GM23338 (cell line): ENCODE results near the gene TFDP1. TPM values are rescaled to one million over a fixed set of nuclear protein-coding genes. Genes with fewer than 3 reads are reported as not detected.

Source experiments
- ATAC-seq: fragments of 200-7000 bp; cut with Tn5 transposase; 3 replicates; pipeline ENCODE4 v1.9.1; 2020
- DNase-seq: peaks from one replicate; pipeline ENCODE4 v3.0.0-alpha.2; 2015; ENCODE audit warnings: low spot score
- H2AFZ ChIP-seq: fragments of 200-600 bp; sonication (generic); 2 replicates; pipeline ENCODE4 v1.8.0; 2016; ENCODE audit warnings: antibody characterized with exemption, mild to moderate bottlenecking, moderate library complexity
- H3F3A ChIP-seq: fragments of 200-600 bp; sonication (generic); replicated peaks from 2 replicates; pipeline ENCODE4 v1.8.0; 2017; ENCODE audit warnings: antibody characterized with exemption, mixed run types, low read depth
- H3K27ac ChIP-seq: fragments of 200-600 bp; sonication (generic); 2 replicates; pipeline ENCODE4 v1.6.1; 2016; ENCODE audit warnings: low read depth
- H3K27me3 ChIP-seq: fragments of 200-600 bp; sonication (generic); 2 replicates; pipeline ENCODE4 v1.8.0; 2016; ENCODE audit warnings: mild to moderate bottlenecking, mixed run types, moderate library complexity; ENCODE audit not compliant: insufficient read depth
- H3K36me3 ChIP-seq: fragments of 200-600 bp; sonication (generic); 2 replicates; pipeline ENCODE4 v1.8.0; 2016; ENCODE audit warnings: mild to moderate bottlenecking; ENCODE audit not compliant: insufficient read depth
- H3K4me1 ChIP-seq: fragments of 200-600 bp; sonication (generic); 2 replicates; pipeline ENCODE4 v1.8.0; 2016; ENCODE audit warnings: mild to moderate bottlenecking, moderate library complexity; ENCODE audit not compliant: insufficient read depth
- H3K4me2 ChIP-seq: fragments of 200-600 bp; sonication (generic); 2 replicates; pipeline ENCODE4 v1.7.1; 2017; ENCODE audit warnings: mixed run types
- H3K4me3 ChIP-seq: fragments of 200-600 bp; sonication (generic); 2 replicates; pipeline ENCODE4 v1.6.1; 2016; ENCODE audit warnings: mixed run types
- H3K79me2 ChIP-seq: fragments of 200-600 bp; sonication (generic); replicated peaks from 2 replicates; pipeline ENCODE4 v1.8.0; 2017; ENCODE audit warnings: mild to moderate bottlenecking; ENCODE audit not compliant: insufficient read depth
- H3K9me2 ChIP-seq: fragments of 200-600 bp; sonication (generic); 2 replicates; pipeline ENCODE4 v1.8.0; 2017; ENCODE audit not compliant: insufficient read depth
- H4K20me1 ChIP-seq: fragments of 200-600 bp; sonication (generic); replicated peaks from 2 replicates; pipeline ENCODE4 v1.8.0; 2017; ENCODE audit warnings: mild to moderate bottlenecking; ENCODE audit not compliant: insufficient read depth
- H3K27ac Mint-ChIP-seq: 2 replicates; pipeline ENCODE4 v1.8.0; 2020; ENCODE audit warnings: inconsistent platforms, mild to moderate bottlenecking, moderate library complexity, mixed read lengths
- H3K27me3 Mint-ChIP-seq: 3 replicates; pipeline ENCODE4 v1.8.0; 2022; ENCODE audit warnings: low read depth, mild to moderate bottlenecking, moderate library complexity, mixed read lengths, inconsistent platforms; ENCODE audit not compliant: insufficient read depth, poor library complexity
- H3K36me3 Mint-ChIP-seq: 3 replicates; pipeline ENCODE4 v1.8.0; 2021; ENCODE audit warnings: low read depth, mild to moderate bottlenecking, inconsistent platforms, moderate library complexity, mixed read lengths
- H3K4me1 Mint-ChIP-seq: 3 replicates; pipeline ENCODE4 v1.8.0; 2020; ENCODE audit warnings: mild to moderate bottlenecking, inconsistent platforms, mixed read lengths
- H3K4me3 Mint-ChIP-seq: 3 replicates; pipeline ENCODE4 v1.8.0; 2021; ENCODE audit warnings: moderate library complexity, mild to moderate bottlenecking, inconsistent platforms, mixed read lengths
- H3K9me3 Mint-ChIP-seq: 3 replicates; pipeline ENCODE4 v1.8.0; 2020; ENCODE audit warnings: moderate library complexity, mild to moderate bottlenecking, inconsistent platforms, mixed read lengths
- CREB1 ChIP-seq: fragments of 250-450 bp; sonication (Bioruptor Pico); IDR thresholded peaks from 2 replicates; pipeline ENCODE4 v1.5.0; 2020; ENCODE audit warnings: low read depth, mild to moderate bottlenecking, moderate library complexity
- ETS1 ChIP-seq: IDR thresholded peaks from 2 replicates; pipeline ENCODE4 v1.6.1; 2016; ENCODE audit warnings: antibody characterized with exemption
- EZH2 ChIP-seq: fragments of 200-600 bp; sonication (generic); IDR thresholded peaks from one replicate; pipeline ENCODE4 v1.8.0; 2017; ENCODE audit warnings: antibody characterized with exemption, mild to moderate bottlenecking, low read depth; ENCODE audit not compliant: unreplicated experiment
- EZH2phosphoT487 ChIP-seq: fragments of 200-600 bp; sonication (generic); IDR thresholded peaks from one replicate; pipeline ENCODE4 v1.8.1; 2018; ENCODE audit warnings: antibody characterized with exemption; ENCODE audit not compliant: unreplicated experiment
- JUNB ChIP-seq: IDR thresholded peaks from one replicate; pipeline ENCODE4 v1.6.1; 2016; ENCODE audit warnings: antibody characterized with exemption; ENCODE audit not compliant: unreplicated experiment
- NANOG ChIP-seq: IDR thresholded peaks from 2 replicates; pipeline ENCODE4 v1.6.1; 2016; ENCODE audit warnings: antibody characterized with exemption, borderline replicate concordance
- POLR2AphosphoS5 ChIP-seq: IDR thresholded peaks from 2 replicates; pipeline ENCODE4 v1.6.1; 2016; ENCODE audit warnings: antibody characterized with exemption, low read depth
- REST ChIP-seq: IDR thresholded peaks from one replicate; pipeline ENCODE4 v1.6.1; 2018; ENCODE audit warnings: antibody characterized with exemption; ENCODE audit not compliant: unreplicated experiment
- STAT1 ChIP-seq: IDR thresholded peaks from one replicate; pipeline ENCODE4 v1.6.1; 2016; ENCODE audit warnings: antibody characterized with exemption; ENCODE audit not compliant: unreplicated experiment
- ZNF114 ChIP-seq: fragments of 250-450 bp; sonication (Bioruptor Pico); IDR thresholded peaks from 2 replicates; pipeline ENCODE4 v1.5.0; 2020; ENCODE audit warnings: mild to moderate bottlenecking, moderate library complexity
- ZNF331 ChIP-seq: fragments of 250-450 bp; sonication (Bioruptor Pico); IDR thresholded peaks from 2 replicates; pipeline ENCODE4 v1.5.0; 2020; ENCODE audit warnings: low read depth, mild to moderate bottlenecking, moderate library complexity
- ZNF462 ChIP-seq: fragments of 250-450 bp; sonication (Bioruptor Pico); IDR thresholded peaks from 2 replicates; pipeline ENCODE4 v1.5.0; 2020; ENCODE audit warnings: mild to moderate bottlenecking, moderate library complexity
- polyA plus RNA-seq: library from polyadenylated mRNA; unstranded; fragments of >200 nt; fragmentation: Nextera tagmentation; extraction: Ambion mirVana; gene quantifications from 2 replicates; pipeline ENCODE4 v1.2.1, GENCODE V29; 2016
- total RNA-seq: library from RNA; depleted of rRNA; stranded (reverse); fragments of >200 nt; shearing (Covaris generic); gene quantifications from 2 replicates; pipeline ENCODE4 v1.2.3, GENCODE V29; 2014

TFDP1 gene
- total and polyA plus RNA-seq, 2 experiments from 2014 or later, result 42.9 to 80.0 TPM

- Mint-ChIP-seq H3K27me3 (peaks cover 21% of the 10 kb centered on the region), H3K9me3 (no peaks in the 10 kb centered on the region), H3K36me3 (peaks cover 15% of the 10 kb centered on the region), H3K4me1 (peaks cover 16% of the 10 kb centered on the region), H3K4me3 (no peak overlapping the region), H3K27ac (no peak overlapping the region; the same call in 1 of the 2 replicates)
- DNase-seq (no peak), ATAC-seq (peak; percentile 11; the same call in 1 of the 3 replicates)
- Histone ChIP-seq H2AFZ (no peak overlapping the region), H3K9me2 (no peaks in the 10 kb centered on the region), H3K4me1 (no peaks in the 10 kb centered on the region), H3F3A (0 out of 2 replicates have a peak, but pooled peaks cover 5% of the 10 kb centered on the region), H3K36me3 (no peaks in the 10 kb centered on the region), H3K4me3 (no peak overlapping the region), H4K20me1 (0 out of 2 replicates have a peak, but pooled peaks cover 3% of the 10 kb centered on the region), H3K4me2 (no peak overlapping the region), H3K27ac (no peak overlapping the region), H3K27me3 (no peaks in the 10 kb centered on the region), H3K79me2 (peaks cover 15% of the 10 kb centered on the region)
- TF ChIP-seq JUNB (no peak), EZH2phosphoT487 (no peak), STAT1 (no peak), ETS1 (no peak), ZNF462 (no peak), ZNF331 (CRISPR knock-in tag) (no peak), CREB1 (no peak), ZNF114 (CRISPR knock-in tag) (no peak), REST (no peak), EZH2 (no peak), NANOG (no peak), POLR2AphosphoS5 (no peak)
Observed at GRCh38 chr13:113545455-113545930, 39.1 kb upstream of the TFDP1 start.
